Uterus (tissue), 4 donors: ENCODE results near the gene TET2. TPM values are rescaled to one million over a fixed set of nuclear protein-coding genes. Genes with fewer than 3 reads are reported as not detected.
A peak's percentile ranks its signal among the peaks of the same experiment; 100 is the strongest.

Source experiments
- DNase-seq, 2 donors: peaks; one replicate each; pipeline ENCODE4 v3.0.0-alpha.2; 2019 to 2020
- H3K27ac ChIP-seq, 2 donors: fragments of 200-600 bp; sonication (generic); 1 replicate in 1 of 2; 2 replicates in 1 of 2; pipeline ENCODE4 v1.5.1; 2016 to 2018
- H3K27me3 ChIP-seq, 2 donors: fragments of 200-600 bp; sonication (generic); one replicate each; pipeline ENCODE4 v1.5.1; 2018 to 2019; ENCODE audit warnings: control low read depth in 1 of 2
- H3K36me3 ChIP-seq, 2 donors: fragments of 200-600 bp; sonication (generic); one replicate each; pipeline ENCODE4 v1.5.1; 2019; ENCODE audit warnings: control low read depth in 1 of 2
- H3K4me1 ChIP-seq, 2 donors: fragments of 200-600 bp; sonication (generic); one replicate each; pipeline ENCODE4 v1.5.1; 2018 to 2019; ENCODE audit warnings: control low read depth in 1 of 2
- H3K4me3 ChIP-seq, 2 donors: fragments of 200-600 bp; sonication (generic); 1 replicate in 1 of 2; 2 replicates in 1 of 2; pipeline ENCODE4 v1.5.1; 2018 to 2019; ENCODE audit warnings: mild to moderate bottlenecking in 1 of 2
- H3K9me3 ChIP-seq, 2 donors: fragments of 200-600 bp; sonication (generic); one replicate each; pipeline ENCODE4 v1.5.1; 2019; ENCODE audit warnings: control low read depth in 1 of 2
- CTCF ChIP-seq, 4 experiments: fragments of 200-600 bp in 2 of 4; fragments of 450-650 bp in 2 of 4; sonication (generic) in 2 of 4; IDR thresholded peaks; one replicate each; pipeline ENCODE4 v1.5.1; 2016 to 2019; ENCODE audit warnings: antibody characterized with exemption in 4 of 4, mild to moderate bottlenecking in 2 of 4, moderate library complexity in 1 of 4
- POLR2A ChIP-seq, 2 donors: fragments of 450-650 bp; IDR thresholded peaks; one replicate each; pipeline ENCODE4 v1.6.1; 2016; ENCODE audit warnings: antibody characterized with exemption in 2 of 2, mild to moderate bottlenecking in 1 of 2, moderate library complexity in 1 of 2
- intact Hi-C: fragments of 100-400 bp; cut with DNase I; formaldehyde crosslinking; loops from one replicate; pipeline ENCODE4 v1.15.1; 2023; ENCODE audit warnings: low total_unique reads
- total RNA-seq, 4 donors: library from RNA; depleted of rRNA in 3 of 4; stranded (reverse); fragments of >200 nt in 3 of 4; gene quantifications; one replicate each; pipeline versions ENCODE4 v1.1.0 to v1.2.4, GENCODE V29; 2014 to 2023
- donor health status: DM: yes; HTN: yes; CAD: no.

TET2 gene
- total RNA-seq, 4 donors from 2014 or later: 17.9 to 93.5 (median 35.9) TPM

GRCh38 chr4:105122350-105122749 lies 24.3 kb upstream of the TET2 start:
- H3K36me3 ChIP-seq: no peaks in the 10 kb centered on the region
- H3K9me3 ChIP-seq: no peaks in the 10 kb centered on the region
- intact Hi-C loops: no loop called here
- H3K4me3 ChIP-seq: no peak overlapping the region
- TF ChIP-seq POLR2A (IDR thresholded peaks at IDR 0.05) (no peak), CTCF (IDR thresholded peaks at IDR 0.05) (no peak)
- no peak overlapping the region for H3K27ac ChIP-seq
- H3K27me3 ChIP-seq: no peaks in the 10 kb centered on the region
- H3K4me1 ChIP-seq: no peaks in the 10 kb centered on the region
- DNase-seq: no peak

GRCh38 chr4:105126311-105127169 lies 20.1 kb upstream of the TET2 start:
- intact Hi-C loops: no loop called here
- H3K27ac ChIP-seq: no peak overlapping the region

GRCh38 chr4:105127170-105127445 lies 19.6 kb upstream of the TET2 start:
- Histone ChIP-seq H3K27ac (no peak overlapping the region), H3K27me3 (no peaks in the 10 kb centered on the region), H3K36me3 (no peaks in the 10 kb centered on the region), H3K4me1 (no peaks in the 10 kb centered on the region), H3K4me3 (no peak overlapping the region), H3K9me3 (no peaks in the 10 kb centered on the region)
- intact Hi-C loops: no loop called here
- DNase-seq: no peak
- TF ChIP-seq CTCF (IDR thresholded peaks at IDR 0.05): no peak
- TF ChIP-seq POLR2A (IDR thresholded peaks at IDR 0.05): no peak

More at GRCh38 chr4:105126311-105127169, 20.1 kb upstream of the TET2 start:
- TF ChIP-seq CTCF (IDR thresholded peaks at IDR 0.05) (no peak), POLR2A (IDR thresholded peaks at IDR 0.05) (no peak)
- no peak overlapping the region for H3K4me3 ChIP-seq
- no peaks in the 10 kb centered on the region for H3K9me3 ChIP-seq
- DNase-seq: peak in 1 of 2 donors; percentile 32
- H3K4me1 ChIP-seq: no peaks in the 10 kb centered on the region
- no peaks in the 10 kb centered on the region for H3K36me3 ChIP-seq
- no peaks in the 10 kb centered on the region for H3K27me3 ChIP-seq

GRCh38 chr4:105128208-105128607 lies 18.5 kb upstream of the TET2 start:
- TF ChIP-seq POLR2A (IDR thresholded peaks at IDR 0.05) (no peak), CTCF (IDR thresholded peaks at IDR 0.05) (no peak)
- Histone ChIP-seq H3K27me3 (no peaks in the 10 kb centered on the region), H3K4me1 (no peaks in the 10 kb centered on the region), H3K27ac (no peak overlapping the region), H3K9me3 (no peaks in the 10 kb centered on the region), H3K4me3 (no peak overlapping the region), H3K36me3 (no peaks in the 10 kb centered on the region)
- intact Hi-C loops: no loop called here
- DNase-seq: no peak

- TF ChIP-seq CTCF (IDR thresholded peaks at IDR 0.05) (no peak), POLR2A (IDR thresholded peaks at IDR 0.05) (no peak)
- Histone ChIP-seq H3K27ac (no peak overlapping the region), H3K4me1 (no peaks in the 10 kb centered on the region), H3K4me3 (no peak overlapping the region), H3K27me3 (no peaks in the 10 kb centered on the region), H3K9me3 (no peaks in the 10 kb centered on the region), H3K36me3 (no peaks in the 10 kb centered on the region)
- intact Hi-C loops: no loop called here
- no peak for DNase-seq
Observed at GRCh38 chr4:105129286-105130040, 17.2 kb upstream of the TET2 start.
